Measurements from ENCODE around the gene ADD2. TPM values are rescaled to one million over a fixed set of nuclear protein-coding genes. Genes with fewer than 3 reads are reported as not detected.

The ADD2 gene
- total RNA-seq, 1 experiment from 2014 or later: 124 TPM

DNA sequence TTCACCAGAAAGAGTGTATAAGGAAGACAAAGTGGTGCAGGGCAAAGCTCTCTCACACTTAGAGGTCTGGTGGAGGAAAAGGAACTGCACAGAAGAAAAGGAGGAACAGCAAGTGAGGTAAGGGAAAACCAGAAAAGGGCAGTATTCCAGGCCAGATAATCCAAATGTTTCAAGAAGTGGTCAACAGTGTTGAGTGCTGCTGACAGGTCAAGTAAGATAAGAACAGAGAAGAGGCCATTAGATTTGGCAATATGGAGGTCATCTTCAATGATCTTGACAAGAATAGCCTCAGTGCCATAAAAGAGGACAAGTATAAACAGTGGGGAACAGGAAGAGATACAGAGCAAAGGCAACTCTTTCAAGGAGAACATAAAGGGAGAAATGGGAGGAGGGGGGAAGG, 15.0 kb downstream of the ADD2 start:
- H3K4me2 ChIP-seq (ENCODE audit: insufficient read depth, insufficient read length, low read length): no peak overlapping the region
- no peaks in the 10 kb centered on the region for H3K27me3 ChIP-seq (ENCODE audit: insufficient read depth, low read length)
- H3K79me1 ChIP-seq (ENCODE audit: insufficient read depth, low read depth, low read length, poor library complexity, severe bottlenecking): no peaks in the 10 kb centered on the region
- H3K18ac ChIP-seq (ENCODE audit: insufficient read length, low read depth, low read length): no peak overlapping the region
- no peaks in the 10 kb centered on the region for H3K23me2 ChIP-seq (ENCODE audit: insufficient read length, low read depth, low read length, poor library complexity, severe bottlenecking)
- H2BK120ac ChIP-seq (ENCODE audit: low read depth, low read length, poor library complexity, severe bottlenecking): no peak overlapping the region
- H2AK5ac ChIP-seq (ENCODE audit: insufficient read length, low read length): no peak overlapping the region
- no peak overlapping the region for H3K4ac ChIP-seq (ENCODE audit: low read depth, low read length)
- no peak overlapping the region for H3K23ac ChIP-seq (ENCODE audit: insufficient read length, low read depth, low read length)
- peaks cover 69% of the 10 kb centered on the region; the same call in 1 of the 2 replicates for H3K79me2 ChIP-seq (ENCODE audit: insufficient read depth, low read length)
- no peak overlapping the region for H4K8ac ChIP-seq (replicated peaks; ENCODE audit: insufficient read length, low read depth, low read length)
- no peak overlapping the region for H3T11ph ChIP-seq (ENCODE audit: low read length)
- Mint-ChIP-seq H3K4me1 (peaks cover 29 to 37% of the 10 kb centered on the region in 2 experiments), H3K27ac (no peak overlapping the region), H3K4me3 (no peak overlapping the region), H3K9me3 (no peaks in the 10 kb centered on the region), H3K27me3 (ENCODE audit: low read depth) (no peaks in the 10 kb centered on the region), H3K36me3 (ENCODE audit: insufficient read depth in 1 of 3, low read depth in 3 of 3) (peaks cover 0 to 9% (median 2%) of the 10 kb centered on the region in 3 experiments; a peak in 3 of 7 replicates)
- H2AFZ ChIP-seq (ENCODE audit: low read length): no peak overlapping the region
- peaks cover 3% of the 10 kb centered on the region for H4K20me1 ChIP-seq (ENCODE audit: control insufficient read depth, insufficient read depth, insufficient read length)
- TF ChIP-seq, protein P1, sequence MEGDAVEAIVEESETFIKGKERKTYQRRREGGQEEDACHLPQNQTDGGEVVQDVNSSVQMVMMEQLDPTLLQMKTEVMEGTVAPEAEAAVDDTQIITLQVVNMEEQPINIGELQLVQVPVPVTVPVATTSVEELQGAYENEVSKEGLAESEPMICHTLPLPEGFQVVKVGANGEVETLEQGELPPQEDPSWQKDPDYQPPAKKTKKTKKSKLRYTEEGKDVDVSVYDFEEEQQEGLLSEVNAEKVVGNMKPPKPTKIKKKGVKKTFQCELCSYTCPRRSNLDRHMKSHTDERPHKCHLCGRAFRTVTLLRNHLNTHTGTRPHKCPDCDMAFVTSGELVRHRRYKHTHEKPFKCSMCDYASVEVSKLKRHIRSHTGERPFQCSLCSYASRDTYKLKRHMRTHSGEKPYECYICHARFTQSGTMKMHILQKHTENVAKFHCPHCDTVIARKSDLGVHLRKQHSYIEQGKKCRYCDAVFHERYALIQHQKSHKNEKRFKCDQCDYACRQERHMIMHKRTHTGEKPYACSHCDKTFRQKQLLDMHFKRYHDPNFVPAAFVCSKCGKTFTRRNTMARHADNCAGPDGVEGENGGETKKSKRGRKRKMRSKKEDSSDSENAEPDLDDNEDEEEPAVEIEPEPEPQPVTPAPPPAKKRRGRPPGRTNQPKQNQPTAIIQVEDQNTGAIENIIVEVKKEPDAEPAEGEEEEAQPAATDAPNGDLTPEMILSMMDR (conservative IDR thresholded peaks at IDR 0.05): no peak
- no peak overlapping the region for H3K14ac ChIP-seq (ENCODE audit: insufficient read depth, low read length)
- H2BK15ac ChIP-seq (ENCODE audit: low read depth, low read length): no peak overlapping the region
- no peak for DNase-seq
- no peak overlapping the region for H2BK12ac ChIP-seq (ENCODE audit: insufficient read length, low read depth, low read length)
- no peak overlapping the region for H3K27ac ChIP-seq (ENCODE audit: insufficient read length, low read depth, low read length)
- H3K9ac ChIP-seq (ENCODE audit: extremely low read depth, insufficient read length, low read length): no peak overlapping the region
- H3K56ac ChIP-seq (ENCODE audit: insufficient read length, low read depth, low read length): no peak overlapping the region
- no peak overlapping the region for H4K5ac ChIP-seq (ENCODE audit: insufficient read length, low read depth, low read length)
- no peak overlapping the region for H4K91ac ChIP-seq (ENCODE audit: insufficient read length, low read depth, low read length)
- peaks cover 23% of the 10 kb centered on the region; the same call in 1 of the 2 replicates for H3K4me1 ChIP-seq (ENCODE audit: insufficient read depth, low read length)
- no peaks in the 10 kb centered on the region for H3K9me3 ChIP-seq (ENCODE audit: control insufficient read depth, low read depth, low read length)
- H2BK5ac ChIP-seq (ENCODE audit: insufficient read length, low read length): no peak overlapping the region
- H2BK20ac ChIP-seq (ENCODE audit: low read depth, low read length, poor library complexity, severe bottlenecking): no peak overlapping the region

Data from H9 (cell line).